ENCODE data around the gene TMEM203. TPM values are rescaled to one million over a fixed set of nuclear protein-coding genes. Genes with fewer than 3 reads are reported as not detected.

Gene TMEM203
- total and polyA plus RNA-seq, 2 of the 4 experiments (the other 2 are of a cell fraction): 18.8 to 40.6 TPM

- TF ChIP-seq POLR2A (IDR thresholded peaks at IDR 0.05; ENCODE audit: low read depth, low read length) (peak; percentile 100), RCOR1 (IDR thresholded peaks at IDR 0.05; ENCODE audit: insufficient replicate concordance, low read length) (no peak)
Observed at GRCh38 chr9:137240841-137241489, 35.5 kb upstream of the TMEM203 start, which contains the start of gene TUBB4B (continued).

- dilution Hi-C loops (cut with HindIII; ENCODE audit: low sequenced_read_pairs, unreplicated experiment) (no loop called here), in situ Hi-C loops (cut with MboI; ENCODE audit: low sequenced_read_pairs) (no loop called here), intact Hi-C loops (cut with micrococcal nuclease) (no loop called here)
- POLR2A ChIA-PET (ENCODE audit: unreplicated experiment): interaction anchor here (0.5 to 0.9 kb wide), 8 partner anchors 14 to 116 kb away, joined by 3 to 5 read pairs (median 4); partner anchors contain the start of genes NELFB and RNF208
- no TSS peak for BruUV-seq (replicated peaks)
- H3K9me1 ChIP-seq (ENCODE audit: insufficient read depth, low read length): peaks cover 4% of the 10 kb centered on the region
- H3K27ac ChIP-seq (ENCODE audit: insufficient read depth, low read length): peak overlapping the region; percentile 91
- no peak overlapping the region for H2BK15ac ChIP-seq (ENCODE audit: low read depth, low read length)
- H3K79me1 ChIP-seq (ENCODE audit: low read depth in 1 of 2, low read length in 2 of 2): peaks cover 12 to 55% of the 10 kb centered on the region in 2 experiments; a peak in 3 of 4 replicates
- H4K8ac ChIP-seq (ENCODE audit: low read depth in 2 of 2, low read length in 2 of 2): peak overlapping the region; percentile 36 to 77; a peak in 2 of 4 replicates
- ATAC-seq (ENCODE audit: low read depth) (peak; percentile 36), DNase-seq (peak; percentile 61)
- H3K56ac ChIP-seq (ENCODE audit: extremely low read depth, insufficient read depth, low read length): peak overlapping the region; percentile 77
- H4K91ac ChIP-seq (ENCODE audit: insufficient read depth, low read depth, low read length): peak overlapping the region; percentile 76
- H2BK5ac ChIP-seq (ENCODE audit: low read depth, low read length, poor library complexity, severe bottlenecking): peak overlapping the region; percentile 81
- H2AK5ac ChIP-seq (ENCODE audit: low read depth, low read length): peak overlapping the region; percentile 74
- peak overlapping the region; percentile 93 for H2AK9ac ChIP-seq (replicated peaks; ENCODE audit: low read depth, low read length, poor library complexity)
- WGBS, 2 experiments (ENCODE audit: extremely low coverage in 2 of 2, insufficient read length in 1 of 2): 0% methylated on average over 46 of the region's 58 CpGs; no CpG with 5 or more reads in 1 of the 2 experiments
- peak overlapping the region; percentile 71 for H3K9ac ChIP-seq (ENCODE audit: low read depth, low read length)
- peak overlapping the region; percentile 10 for H4K5ac ChIP-seq (ENCODE audit: low read depth, low read length)
- H3K18ac ChIP-seq (ENCODE audit: low read depth, low read length): no peak overlapping the region; the same call in 1 of the 2 replicates
- H3K4me1 ChIP-seq (ENCODE audit: control insufficient read depth, insufficient read depth, low read length): peaks cover 9% of the 10 kb centered on the region; the same call in 1 of the 2 replicates
- H3K9me3 ChIP-seq (ENCODE audit: control insufficient read depth, insufficient read depth, low read length): no peaks in the 10 kb centered on the region
- H3K36me3 ChIP-seq (ENCODE audit: control insufficient read depth, insufficient read depth, low read length): peaks cover 19% of the 10 kb centered on the region
- H3K4ac ChIP-seq (ENCODE audit: low read depth, low read length): peak overlapping the region; percentile 86
- peak overlapping the region; percentile 41 for H3K14ac ChIP-seq (replicated peaks; ENCODE audit: low read depth, low read length)
- peak overlapping the region; percentile 59 for H3K4me3 ChIP-seq (ENCODE audit: insufficient read depth, low read depth, low read length)
- H3K4me2 ChIP-seq (ENCODE audit: low read depth, low read length): peak overlapping the region; percentile 91
- peaks cover 38% of the 10 kb centered on the region for H4K20me1 ChIP-seq (ENCODE audit: insufficient read depth, low read length)
- peak overlapping the region; percentile 43 for H2BK120ac ChIP-seq (ENCODE audit: low read depth, low read length)
- H2AFZ ChIP-seq (replicated peaks; ENCODE audit: low read length, poor library complexity): peak overlapping the region; percentile 91
- peak overlapping the region; percentile 94; the same call in 1 of the 2 replicates for H3K23ac ChIP-seq (ENCODE audit: low read depth, low read length)
- H3K27me3 ChIP-seq (ENCODE audit: control insufficient read depth, insufficient read depth, low read length): no peaks in the 10 kb centered on the region
- H2BK20ac ChIP-seq (ENCODE audit: low read depth, low read length): no peak overlapping the region
- CTCF ChIA-PET: no interaction called here
- TF ChIP-seq MAFK (IDR thresholded peaks at IDR 0.05; ENCODE audit: low read depth, low read length) (no peak), BHLHE40 (IDR thresholded peaks at IDR 0.05; ENCODE audit: low read depth, low read length) (peak; percentile 91), FOS (IDR thresholded peaks at IDR 0.05; ENCODE audit: low read depth, low read length) (no peak), ELK1 (IDR thresholded peaks at IDR 0.05; ENCODE audit: borderline replicate concordance, low read depth, low read length) (no peak), CHD1 (IDR thresholded peaks at IDR 0.05; ENCODE audit: low read depth, low read length) (no peak), CTCF (conservative IDR thresholded peaks at IDR 0.05; ENCODE audit: low read depth, low read length) (no peak), POLR2A (IDR thresholded peaks at IDR 0.05; ENCODE audit: low read depth, low read length) (peak; percentile 37; the same call in 1 of the 2 replicates), RFX5 (IDR thresholded peaks at IDR 0.05; ENCODE audit: low read depth, low read length) (no peak), MAZ (IDR thresholded peaks at IDR 0.05; ENCODE audit: borderline replicate concordance, low read depth, low read length) (peak; percentile 84; the same call in 1 of the 2 replicates), MXI1 (IDR thresholded peaks at IDR 0.05; ENCODE audit: borderline replicate concordance, low read depth, low read length) (peak; percentile 67), RAD21 (IDR thresholded peaks at IDR 0.05; ENCODE audit: low read length) (no peak)
Observed at GRCh38 chr9:137240318-137240840, 34.9 kb upstream of the TMEM203 start.

Data from IMR-90 (cell line).